ENCODE results near the gene RAB17.

The RAB17 gene

DNA sequence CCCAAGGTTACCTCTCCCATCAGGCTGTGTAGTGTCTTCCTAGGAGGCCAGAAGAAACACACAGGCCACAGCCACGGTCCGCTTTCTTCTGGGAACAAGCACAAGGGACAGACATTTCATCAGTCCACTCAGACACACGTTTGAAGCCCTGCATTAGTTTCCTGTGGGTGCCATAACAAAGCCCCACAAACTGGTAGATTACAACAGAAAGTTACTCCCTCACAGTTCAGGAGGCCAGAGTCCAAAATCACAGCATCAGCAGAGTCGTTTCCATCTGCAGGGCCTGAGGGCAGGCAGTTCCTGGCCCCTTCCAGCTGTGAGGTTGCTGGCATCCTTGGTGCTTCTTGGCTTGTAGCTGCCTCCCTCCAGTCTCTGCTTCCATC is 32.9 kb downstream of the RAB17 start:
- no peak for FAIRE-seq

- FAIRE-seq = no peak
Measured at GRCh38 chr2:237556773-237557632, 33.5 kb downstream of the RAB17 start.

- FAIRE-seq = no peak
Measured at GRCh38 chr2:237555560-237555959, 35.0 kb downstream of the RAB17 start.

DNA sequence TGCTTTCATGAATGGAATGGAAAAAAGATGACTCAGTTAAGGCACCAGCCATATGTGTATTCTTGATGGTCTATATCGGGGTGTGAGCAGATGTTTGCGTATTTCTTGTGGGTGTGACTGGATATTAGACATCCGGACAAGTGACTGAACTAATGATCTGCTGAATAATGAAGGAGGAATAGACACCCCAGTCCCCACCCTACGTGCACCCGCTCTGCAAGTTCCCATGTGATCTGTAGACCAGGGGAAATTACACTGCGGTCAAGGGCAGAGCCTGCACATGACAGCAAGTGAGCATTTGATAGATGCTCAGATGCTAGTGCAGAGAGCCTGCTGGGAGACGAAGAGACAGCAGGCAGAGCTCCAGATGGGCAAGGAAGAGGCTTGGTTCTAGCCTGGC is 36.6 kb downstream of the RAB17 start:
- no peak for FAIRE-seq

- FAIRE-seq = no peak
Measured at GRCh38 chr2:237552908-237553307, 37.6 kb downstream of the RAB17 start.

GRCh38 chr2:237551071-237551574 is 39.4 kb downstream of the RAB17 start:
- no peak for FAIRE-seq

- no peak for FAIRE-seq
Measured at GRCh38 chr2:237549643-237550415, 40.7 kb downstream of the RAB17 start.

DNA sequence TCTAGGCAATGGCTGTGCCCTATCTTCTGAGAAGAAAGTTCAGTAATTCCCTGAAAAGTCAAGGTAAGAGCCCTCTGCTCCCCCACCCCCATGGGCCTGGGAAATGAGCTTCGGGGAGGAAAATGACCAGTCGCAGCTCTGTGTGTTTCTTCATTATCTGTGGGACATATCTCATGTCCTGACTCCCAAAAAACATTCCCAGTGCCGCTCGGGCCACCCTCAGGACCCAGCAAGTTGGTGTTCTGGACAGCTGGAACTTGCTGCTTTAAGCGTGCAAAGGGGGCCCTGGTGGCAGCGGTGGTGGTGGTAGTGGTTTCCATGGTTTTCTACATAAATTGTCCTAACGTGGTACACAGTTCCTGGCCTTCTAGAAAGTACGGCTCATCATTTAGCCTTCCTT is 41.3 kb downstream of the RAB17 start:
- FAIRE-seq = no peak

DNA sequence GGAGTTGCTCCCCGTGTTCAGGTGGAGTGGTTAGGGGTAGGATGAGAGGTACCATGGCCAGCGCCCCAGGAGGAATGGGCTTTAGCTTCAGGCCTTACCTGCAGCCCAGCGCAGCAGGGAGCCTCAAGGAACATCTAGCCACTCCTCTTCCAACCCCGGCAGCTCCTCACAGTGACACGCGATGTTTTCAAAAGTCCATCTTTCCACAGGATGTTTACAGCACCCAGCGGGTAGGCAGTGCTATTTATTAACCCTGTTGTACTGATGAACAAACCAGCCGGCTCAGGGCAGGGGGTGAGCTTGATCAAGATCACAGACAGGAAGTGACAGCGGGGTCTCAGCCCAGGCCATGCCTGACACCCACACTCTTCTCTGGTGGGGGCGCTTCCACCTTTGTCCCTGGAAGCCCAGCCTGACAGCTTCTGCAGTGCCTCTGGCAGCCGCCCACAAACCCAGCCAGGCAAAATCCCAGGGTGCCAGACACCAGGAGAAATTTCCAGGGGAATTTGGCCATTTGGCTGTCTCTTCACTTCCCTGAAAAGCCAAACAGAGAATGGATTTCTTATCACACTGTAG is 42.6 kb downstream of the RAB17 start:
- no peak for FAIRE-seq

- FAIRE-seq = no peak
Measured at GRCh38 chr2:237546876-237547395, 43.6 kb downstream of the RAB17 start.

DNA sequence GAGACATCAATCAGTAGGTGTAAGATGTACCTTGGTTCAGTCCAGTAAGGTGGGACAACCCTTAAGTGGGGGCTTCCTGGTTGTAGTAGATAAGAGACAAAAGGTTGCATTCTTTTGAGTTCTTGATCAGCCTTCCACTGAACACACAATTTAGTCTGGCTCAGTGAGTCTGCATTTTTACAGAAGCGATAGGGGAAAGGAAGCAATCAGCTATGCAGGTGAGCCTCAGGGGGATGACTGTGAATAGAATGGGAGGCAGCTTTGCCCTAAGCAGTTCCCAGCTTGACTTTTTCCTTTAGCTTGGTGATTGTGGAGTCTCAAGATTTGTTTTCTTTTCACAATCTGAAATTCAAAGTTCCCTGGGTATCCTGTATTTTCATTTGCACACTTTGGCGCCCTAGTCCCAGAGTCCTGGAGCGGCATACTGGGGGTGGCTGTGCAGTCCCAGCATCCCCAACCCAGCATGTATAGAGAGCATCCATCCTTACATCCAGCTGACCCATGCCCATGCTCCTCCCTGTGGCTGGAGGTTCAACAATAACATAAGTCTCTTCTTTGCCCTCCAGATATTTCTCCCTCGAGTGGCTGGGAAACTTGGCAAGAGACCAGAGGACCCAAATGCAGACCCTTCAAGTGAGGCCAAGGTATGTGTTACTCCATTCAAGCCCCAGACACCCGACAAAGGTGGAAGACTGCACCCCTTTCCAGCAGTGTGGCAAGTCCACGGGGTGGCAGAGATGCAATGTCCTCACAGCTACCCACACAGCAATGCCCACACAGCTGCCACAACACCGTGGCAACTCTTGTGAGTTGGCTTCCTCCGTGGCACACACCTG is 44.3 kb downstream of the RAB17 start:
- FAIRE-seq = no peak

DNA sequence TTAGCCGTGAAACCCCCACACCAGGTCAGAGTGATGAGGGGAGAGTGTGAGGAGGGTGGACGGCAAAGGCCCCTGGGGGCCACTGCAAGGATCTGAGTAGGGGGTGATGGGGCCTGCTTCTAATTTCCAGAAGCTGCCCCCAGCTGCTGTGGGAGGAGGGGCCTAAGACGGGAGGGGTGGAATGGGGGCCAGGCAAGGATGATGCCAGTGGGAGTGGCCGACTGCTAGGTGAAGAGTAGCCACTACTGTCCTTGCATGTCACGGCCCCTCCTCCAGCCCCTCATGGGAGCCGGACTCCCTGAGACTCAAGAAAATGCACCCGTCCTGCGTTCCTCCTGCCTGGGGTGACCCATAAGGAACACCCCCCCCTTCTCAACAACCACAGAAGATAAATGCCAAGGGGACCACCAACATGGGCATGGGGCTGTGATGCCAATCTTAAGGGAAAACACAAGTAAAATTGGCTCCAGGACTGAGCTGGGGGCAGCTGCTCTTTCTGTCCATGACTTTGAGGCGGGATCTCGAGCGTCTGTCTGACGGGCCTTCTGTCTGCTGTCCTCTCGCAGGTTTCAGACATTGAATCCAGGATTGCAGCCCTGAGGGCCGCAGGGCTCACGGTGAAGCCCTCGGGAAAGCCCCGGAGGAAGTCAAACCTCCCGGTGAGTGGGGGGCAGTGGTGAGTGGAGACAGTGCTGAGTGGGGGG is 48.4 kb downstream of the RAB17 start:
- FAIRE-seq = no peak

- no peak for FAIRE-seq
Measured at GRCh38 chr2:237541243-237541642, 49.3 kb downstream of the RAB17 start.

- no peak for FAIRE-seq
Measured at GRCh38 chr2:237540823-237541222, 49.7 kb downstream of the RAB17 start.

DNA sequence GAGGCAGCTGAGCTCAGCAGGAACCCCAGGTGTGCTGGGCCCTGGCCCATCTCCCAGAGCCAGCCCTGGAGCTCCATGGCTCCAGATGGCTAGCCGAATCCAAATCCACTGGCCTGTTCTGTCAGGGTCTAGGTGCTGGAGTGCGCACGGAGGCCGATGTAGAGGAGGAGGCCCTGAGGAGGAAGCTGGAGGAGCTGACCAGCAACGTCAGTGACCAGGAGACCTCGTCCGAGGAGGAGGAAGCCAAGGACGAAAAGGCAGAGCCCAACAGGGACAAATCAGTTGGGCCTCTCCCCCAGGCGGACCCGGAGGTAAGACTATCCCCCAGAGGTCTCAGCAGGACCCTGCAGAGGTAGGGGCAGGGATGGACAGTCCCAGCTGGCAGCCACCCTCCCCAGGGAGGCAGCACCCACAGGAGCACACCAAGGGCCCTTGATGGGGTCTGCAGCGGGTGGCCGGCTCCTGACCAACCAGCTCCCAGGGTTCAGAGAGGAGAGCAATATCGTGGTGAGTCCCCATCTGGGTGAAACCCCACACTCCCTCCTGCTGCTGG is 50.2 kb downstream of the RAB17 start:
- no peak for FAIRE-seq

DNA sequence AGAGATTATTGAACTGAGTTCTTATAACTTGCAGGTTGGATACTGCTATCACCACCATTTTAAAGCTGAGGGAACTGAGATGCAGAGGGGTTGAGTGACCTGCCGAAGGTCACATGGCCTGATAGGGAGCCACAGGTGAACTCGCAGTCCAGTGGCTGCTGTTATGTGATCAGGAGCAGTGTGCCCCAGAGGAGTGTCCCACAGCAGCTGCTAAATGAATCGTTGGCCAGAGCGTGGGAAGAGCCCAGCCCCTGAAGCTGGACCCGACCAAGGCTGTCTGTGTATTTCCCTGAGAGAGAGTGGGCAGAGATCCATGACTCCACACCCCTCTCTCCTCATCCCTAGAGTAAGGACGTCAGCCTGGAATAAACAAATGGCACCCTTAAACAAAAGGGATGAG is 50.9 kb downstream of the RAB17 start:
- FAIRE-seq = no peak

GRCh38 chr2:237538901-237539300 is 51.6 kb downstream of the RAB17 start:
- FAIRE-seq = no peak

- FAIRE-seq = no peak
Measured at GRCh38 chr2:237538001-237538720, 52.4 kb downstream of the RAB17 start.

DNA sequence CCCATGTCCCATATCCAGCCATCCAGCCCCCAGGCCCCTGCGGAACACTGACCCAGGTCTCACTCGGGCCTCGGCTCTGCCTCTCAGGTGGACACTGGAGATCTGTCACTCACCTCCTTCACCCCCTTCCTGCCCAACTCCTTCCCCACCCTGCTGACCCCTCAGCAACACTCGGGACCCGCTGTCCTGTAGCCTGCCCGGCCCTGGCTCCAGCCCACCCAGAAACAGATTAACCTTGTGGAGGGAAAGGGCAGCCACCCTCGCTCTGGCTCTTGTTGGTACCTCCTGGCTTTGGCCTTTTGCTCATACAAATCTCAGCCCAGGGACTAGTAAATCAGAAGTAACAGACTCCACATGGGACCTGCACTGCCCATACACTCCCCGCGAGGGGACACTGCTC is 53.9 kb downstream of the RAB17 start:
- no peak for FAIRE-seq

DNA sequence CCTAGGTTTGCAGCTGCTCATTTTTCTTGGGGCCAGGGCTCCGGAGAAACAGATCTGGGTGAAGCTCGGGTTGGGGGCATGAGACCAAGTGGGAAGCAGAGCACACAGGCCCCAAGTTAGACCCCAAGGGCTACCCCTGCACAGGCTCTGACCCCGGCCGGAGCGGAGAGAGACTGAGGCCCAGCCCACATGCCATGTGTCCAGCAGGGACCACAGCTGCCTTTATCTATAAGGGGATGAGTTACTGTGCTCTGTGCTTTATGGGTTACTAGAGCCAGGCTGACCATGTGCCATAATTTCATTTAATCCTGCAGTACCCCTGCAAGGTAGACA is 54.5 kb downstream of the RAB17 start:
- no peak for FAIRE-seq
